COLO829 (cell line): ENCODE measurements around the gene PHPT1.
A peak's percentile ranks its signal among the peaks of the same experiment; 100 is the strongest.
"Not testable (repeated sequence)": the region's sequence is repeated elsewhere in the genome, so short reads cannot be mapped to it uniquely, and the experiment has no call there.

Experiments
- DNase-seq: peaks from one replicate; pipeline ENCODE4 v3.0.0; 2012; ENCODE audit warnings: low spot score

PHPT1 gene

DNA sequence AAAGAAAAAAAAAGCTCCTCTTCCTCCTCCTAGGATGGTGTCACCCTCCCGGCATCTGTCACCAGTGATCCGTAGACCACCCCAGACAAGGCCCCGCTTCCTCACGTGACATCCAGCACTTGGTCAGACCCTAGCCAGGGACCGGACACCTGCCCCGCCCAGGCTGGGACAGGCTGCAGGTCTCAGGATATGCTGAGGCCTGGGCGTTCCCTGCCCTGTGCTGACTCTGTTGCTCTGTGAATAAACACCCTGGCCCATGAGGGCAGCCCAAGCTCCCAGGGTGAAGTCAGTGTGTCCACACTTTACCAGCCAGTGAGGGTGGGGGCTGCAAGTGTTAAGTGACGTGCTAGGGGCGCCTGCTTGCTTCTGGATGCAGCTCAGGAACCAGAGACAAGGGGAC lies 11.3 kb downstream of the PHPT1 start:
- DNase-seq: no peak

DNA sequence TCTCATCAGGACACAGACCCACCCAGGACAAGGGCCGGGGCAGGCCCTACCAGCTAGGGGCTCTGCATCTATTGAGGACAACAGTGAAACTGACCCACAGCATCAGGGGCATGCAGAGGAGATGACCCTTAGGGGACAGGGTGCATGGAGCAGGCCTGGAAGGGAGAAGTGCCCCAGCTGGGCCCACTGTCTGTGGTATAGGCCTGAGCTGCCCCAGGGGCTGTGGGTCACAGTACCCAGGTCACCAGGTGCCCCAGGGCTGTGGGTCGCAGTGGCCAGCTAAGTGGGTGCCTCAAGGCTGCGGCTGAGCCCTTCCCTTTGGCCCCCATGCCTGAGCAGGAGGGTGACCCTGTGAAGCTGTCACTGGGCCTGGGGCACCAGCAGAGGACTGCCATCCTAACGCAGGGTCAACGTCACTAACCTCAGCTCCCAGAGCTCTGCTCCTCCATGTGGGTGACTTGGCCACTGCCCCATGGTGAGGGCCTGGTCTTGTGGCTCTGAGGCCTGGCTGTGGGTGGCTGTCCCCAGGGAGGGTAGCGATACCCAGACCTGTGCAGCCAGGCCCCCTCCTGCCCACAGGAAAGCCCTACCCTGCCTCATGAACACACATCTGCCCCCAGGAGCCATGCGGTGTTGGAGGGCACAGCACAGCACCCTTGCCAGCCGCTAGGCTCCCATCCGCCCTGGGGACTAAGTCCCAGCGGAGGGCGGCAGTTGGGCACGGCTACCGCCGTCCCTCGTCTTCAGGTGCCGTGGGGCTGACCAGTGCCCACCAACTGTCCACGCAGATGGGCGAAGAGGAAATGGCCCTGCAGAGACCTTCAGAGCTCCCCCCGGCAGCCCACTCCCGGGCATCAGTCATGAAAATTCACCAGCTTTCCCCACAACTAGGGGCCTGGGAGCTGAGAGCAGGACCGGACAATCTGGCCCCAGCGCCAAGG lies 12.0 kb downstream of the PHPT1 start:
- no peak for DNase-seq

DNA sequence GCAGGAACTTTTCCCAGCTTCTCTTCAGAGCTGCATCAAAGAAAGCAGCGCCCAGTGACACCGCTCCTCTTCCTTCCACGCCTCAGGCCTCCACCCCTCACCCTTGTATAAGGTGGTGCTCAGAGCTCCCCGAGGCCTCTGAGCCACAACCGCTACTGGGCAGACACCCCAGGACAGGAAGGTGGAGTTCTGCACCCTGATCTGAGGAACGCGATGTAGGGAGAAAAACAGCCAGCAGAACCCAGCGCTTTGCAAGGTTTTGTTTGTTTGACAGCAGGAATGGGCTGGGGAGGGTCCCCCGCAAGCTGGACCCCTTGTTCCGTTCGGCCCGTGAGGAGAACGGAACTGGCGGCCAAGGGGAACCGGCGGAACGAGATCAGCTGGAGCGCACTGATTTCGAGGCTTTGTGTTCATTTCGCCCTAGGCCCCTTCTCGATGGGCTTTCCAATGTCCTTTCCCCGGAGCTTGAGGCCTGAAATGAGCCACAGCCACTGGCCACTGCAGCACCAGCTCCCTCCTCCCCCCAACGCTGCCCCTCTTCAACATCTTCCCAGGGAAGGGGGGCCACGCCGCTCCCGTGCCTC lies 12.8 kb downstream of the PHPT1 start:
- DNase-seq: no peak

DNA sequence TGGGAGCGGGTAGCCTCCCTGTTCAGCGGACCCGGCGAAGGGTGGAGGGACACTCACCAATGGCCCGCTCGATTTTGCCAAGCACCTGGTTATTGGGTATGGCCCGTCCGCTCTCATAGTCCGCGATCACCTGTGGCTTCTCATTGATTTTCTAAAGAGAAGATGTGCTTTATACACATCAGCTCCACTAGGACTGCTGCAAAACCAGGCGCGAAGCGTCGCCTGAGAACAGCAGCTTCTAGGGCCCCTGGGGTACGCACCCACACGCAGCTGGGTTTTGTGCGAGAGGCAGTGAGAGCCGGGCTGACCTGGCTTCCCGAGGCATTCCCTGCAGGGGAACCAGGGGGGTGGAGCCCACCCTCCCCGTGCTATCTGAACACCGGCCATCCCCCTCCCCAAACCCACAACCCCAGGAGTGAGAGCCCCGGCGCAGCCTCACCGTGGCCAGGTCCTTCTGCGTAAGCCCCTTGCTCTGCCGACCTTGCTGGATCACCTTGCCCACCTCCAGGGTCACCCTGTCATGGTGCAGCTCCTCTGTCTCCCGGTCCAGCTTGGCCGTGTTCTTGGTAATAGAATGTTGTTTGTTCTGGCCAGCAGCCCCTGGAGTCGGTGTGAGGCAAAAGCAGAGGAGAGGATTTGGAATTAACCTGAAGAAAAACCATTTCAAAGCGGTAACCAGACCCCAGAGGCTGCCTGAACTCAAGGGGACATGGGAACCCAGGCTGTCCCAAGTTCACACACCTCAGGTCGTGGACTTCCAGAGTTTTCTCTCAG lies 13.8 kb downstream of the PHPT1 start:
- no peak for DNase-seq

DNA sequence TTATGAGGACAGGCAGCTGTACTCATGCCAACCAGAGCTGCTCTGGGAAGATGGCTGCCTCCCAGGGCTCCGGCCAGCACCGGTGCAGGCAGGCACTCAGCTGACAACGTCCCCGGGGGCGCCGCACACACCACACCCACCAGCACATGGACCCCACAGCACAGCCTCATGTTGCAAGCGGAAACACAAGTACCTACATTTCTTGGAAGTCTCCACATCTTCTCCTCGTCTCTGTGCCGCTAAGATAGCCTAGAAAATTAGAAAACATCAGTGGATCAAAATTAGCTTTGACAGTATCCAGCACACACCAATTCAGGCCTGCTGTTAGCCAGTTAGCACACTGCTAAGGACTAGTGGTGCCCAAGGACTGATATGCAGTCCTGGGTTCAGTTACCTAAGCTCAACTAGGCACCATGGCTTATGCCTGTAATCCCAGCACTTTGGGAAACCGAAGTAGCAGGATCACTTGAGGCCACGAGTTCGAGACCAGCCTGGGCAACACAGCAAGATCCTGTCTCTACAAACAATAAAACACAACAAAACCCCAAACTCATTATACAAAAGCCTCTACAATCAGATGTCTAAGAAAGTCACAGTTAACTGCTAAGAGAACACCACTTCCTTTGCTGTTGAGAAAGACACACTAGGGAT lies 14.5 kb downstream of the PHPT1 start:
- no peak for DNase-seq

DNA sequence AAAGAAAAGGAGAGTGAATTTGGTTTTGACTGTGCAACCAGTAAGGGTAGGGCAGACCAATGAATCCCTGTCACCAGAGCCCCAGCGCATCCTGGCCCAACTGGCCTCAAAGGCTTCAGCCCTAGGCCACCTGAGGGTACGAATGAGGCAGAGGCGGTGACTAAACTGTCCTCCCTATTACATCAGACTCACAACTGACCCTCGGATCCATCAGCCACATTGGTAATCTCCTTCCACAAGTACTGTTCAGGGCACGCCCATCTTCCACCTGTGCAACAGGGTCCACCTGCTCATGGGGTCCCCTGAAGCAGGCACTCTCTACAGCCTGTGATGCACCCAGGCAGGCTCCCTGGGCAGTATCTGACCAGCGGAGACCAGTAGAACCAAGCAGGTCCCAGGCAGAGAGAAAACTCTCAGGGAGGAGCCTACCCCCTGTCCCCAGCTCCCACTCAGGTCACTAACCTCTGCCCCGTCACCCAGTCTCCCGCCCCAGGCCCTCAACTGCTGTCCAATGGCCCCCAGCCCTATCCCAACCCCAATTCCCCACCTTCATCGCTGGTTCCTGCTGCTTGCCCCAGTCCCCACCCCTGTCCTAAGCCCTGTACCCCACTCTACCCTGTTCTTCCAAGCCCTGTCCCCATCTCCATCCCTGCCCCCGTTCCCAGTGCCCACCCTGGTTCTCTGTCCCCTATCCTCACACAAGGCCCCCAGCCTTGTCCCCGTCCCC lies 16.0 kb downstream of the PHPT1 start:
- no peak for DNase-seq

DNA sequence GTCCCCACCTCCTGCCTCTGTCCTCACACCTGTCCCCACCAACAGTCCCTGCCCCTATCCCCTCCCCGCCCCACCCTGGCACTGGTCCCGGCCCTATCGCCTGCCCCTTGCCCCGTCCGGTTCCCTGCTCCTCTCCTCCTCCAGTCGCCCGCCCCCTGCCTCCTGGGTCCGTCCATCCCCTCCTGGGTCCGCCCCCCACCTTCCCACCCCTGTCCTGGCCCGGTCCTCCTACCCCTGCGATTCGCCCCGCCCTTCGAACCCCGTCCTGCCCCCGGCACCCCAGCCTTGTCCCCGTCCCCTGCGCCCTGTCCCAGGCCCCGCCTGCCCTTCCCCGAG lies 16.5 kb downstream of the PHPT1 start:
- no peak for DNase-seq

DNA sequence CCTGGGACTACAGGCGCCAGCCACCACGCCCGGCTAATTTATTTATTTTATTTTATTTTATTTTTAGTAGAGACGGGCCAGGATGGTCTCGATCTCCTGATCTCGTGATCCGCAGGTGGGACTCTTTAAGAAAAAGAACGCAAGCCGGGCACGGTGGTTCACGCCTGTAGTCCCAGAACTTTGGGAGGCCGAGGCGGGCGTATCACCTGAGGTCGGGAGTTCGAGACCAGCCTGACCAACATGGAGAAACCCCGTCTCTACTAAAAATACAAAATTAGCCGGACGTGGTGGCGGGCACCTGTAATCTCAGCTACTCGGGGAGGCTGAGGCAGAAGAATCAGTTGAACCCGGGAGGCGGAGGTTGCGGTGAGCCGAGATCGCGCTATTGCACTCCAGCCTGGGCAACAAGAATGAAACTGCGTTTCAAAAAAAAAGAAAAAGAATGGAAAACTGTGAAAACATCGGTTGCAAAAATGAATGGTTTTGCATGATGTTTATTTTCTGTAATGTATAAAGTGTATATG lies 17.8 kb downstream of the PHPT1 start:
- not testable (repeated sequence) for DNase-seq

DNA sequence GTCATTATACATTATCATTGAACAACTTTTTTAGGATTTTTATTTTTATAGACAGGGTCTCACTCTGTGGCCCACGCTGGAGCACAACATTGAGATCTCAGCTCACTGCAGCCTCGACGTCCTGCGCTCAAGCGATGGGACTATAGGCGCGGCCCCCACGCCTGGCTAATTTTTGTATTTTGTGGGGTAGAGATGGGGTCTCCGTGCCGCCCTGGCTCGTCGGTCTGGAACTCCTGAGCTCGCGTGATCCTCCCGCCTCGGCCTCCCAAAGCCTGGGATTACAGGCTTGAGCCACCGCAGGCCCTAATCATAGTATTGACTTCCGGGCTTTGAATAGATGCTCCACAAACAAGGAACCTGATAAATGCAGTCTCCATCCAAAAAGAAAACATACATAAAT lies 18.3 kb downstream of the PHPT1 start:
- DNase-seq: no peak

DNA sequence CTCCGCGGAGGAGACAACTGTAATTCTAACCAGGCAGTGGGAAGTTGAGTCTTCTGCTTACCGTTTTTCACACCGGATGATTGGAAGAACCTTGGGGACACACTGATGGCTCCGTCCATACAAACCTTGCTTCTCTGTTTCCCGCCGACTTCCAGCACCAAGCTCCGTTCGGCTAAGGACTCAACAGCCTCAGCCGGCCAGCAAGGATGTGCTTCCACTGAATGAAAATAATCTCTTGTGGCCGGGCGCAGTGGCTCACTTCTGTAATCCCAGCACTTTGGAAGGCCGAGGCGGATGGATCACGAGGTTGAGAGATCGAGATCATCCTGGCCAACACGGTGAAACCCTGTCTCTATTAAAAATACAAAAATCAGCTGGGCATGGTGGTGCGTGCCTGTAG lies 18.7 kb downstream of the PHPT1 start:
- DNase-seq: no peak

DNA sequence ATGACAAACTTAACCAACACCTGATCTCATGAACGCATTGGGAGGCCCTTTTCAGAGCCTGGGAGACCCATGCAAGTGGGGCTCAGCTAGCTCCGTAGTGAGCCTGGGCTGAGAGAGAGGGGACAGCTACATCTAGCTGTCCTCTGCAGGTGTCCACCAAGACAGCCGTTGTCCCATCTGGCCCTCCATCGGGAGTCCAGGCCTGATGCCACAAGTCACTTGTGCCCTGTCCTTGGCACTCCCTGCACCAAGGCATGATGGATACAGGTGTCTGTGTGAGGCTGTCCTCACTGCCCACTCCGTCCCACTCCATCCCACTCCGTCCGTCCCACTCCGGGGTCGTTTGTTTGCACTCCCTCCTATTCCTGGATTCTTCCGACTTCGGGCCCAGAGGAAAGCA lies 19.4 kb downstream of the PHPT1 start:
- DNase-seq: no peak

DNA sequence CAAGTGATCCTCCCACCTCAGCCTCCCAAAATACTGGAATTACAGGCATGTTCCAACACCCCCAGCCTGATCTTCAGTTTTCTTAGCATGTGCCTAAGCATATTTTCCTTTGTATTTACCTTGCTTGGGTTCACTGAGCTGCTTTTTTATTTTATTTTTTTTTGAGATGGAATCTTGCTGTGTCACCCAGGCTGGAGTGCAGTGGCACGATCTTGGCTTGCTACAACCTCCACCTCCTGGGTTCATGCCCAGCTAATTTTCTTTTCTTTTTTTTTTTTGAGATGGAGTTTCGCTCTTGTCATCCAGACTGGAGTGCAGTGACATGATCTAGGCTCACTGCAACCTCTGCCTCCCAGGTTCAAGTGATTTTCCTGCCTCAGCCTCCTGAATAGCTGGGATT lies 20.4 kb downstream of the PHPT1 start:
- DNase-seq: not testable (repeated sequence)

DNA sequence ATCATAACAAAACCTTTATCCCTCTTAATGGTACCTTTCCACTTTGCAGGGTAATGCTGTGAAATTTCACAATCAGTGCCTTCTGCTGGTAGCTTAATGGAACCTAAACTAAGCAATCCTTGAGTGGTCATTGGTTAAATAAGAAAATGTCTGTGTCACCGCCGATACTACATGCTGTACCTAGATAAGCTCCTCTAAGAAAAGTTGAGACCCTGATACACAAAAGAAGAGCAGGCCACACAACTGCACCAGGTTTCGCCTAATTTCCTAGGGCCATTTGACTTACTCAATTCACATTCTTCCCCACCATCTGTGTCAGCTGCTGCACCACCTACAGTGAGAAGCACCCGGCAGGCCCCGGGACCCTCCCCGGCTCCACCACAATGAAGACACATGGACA lies 25.9 kb downstream of the PHPT1 start:
- no peak for DNase-seq

DNA sequence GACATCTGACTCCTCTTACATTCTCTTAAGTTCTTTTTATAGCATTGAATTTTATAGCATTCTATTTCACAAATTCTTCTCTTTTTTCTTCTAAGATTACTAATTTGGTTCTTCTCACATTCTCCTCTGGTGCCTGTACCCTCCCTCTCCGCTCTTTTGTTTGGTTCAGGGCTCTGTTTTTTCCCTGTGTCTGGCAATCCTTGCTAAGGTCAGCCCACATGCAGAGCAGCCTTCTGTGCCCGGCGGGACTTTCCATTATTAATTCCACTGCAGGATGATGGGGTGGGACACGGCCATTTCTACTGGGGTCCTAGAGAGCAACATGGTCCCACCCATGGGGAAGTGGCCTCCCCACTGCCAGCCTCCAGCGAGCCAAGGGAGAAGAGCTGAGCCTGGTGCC lies 27.3 kb downstream of the PHPT1 start:
- DNase-seq: no peak

DNA sequence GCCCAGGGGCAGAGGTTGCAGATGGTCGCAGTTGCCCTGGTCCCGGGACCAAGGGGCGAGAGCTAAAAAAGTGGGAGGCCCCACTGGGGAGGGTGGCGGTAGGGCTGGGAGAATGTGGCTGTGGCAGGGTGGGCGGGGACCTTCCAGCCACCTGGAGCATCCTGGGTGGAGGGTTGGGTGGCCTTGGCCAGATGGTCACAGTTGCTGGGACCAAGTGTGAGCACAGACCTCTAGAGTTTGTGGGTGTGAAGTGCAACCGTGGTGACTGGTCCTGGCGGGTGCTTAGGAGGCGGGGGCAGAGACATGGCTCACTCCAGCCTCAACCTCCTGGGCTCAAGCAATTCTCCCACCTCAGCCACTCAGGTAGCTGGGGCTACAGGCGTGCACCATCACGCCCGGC lies 31.4 kb downstream of the PHPT1 start:
- DNase-seq: no peak

DNA sequence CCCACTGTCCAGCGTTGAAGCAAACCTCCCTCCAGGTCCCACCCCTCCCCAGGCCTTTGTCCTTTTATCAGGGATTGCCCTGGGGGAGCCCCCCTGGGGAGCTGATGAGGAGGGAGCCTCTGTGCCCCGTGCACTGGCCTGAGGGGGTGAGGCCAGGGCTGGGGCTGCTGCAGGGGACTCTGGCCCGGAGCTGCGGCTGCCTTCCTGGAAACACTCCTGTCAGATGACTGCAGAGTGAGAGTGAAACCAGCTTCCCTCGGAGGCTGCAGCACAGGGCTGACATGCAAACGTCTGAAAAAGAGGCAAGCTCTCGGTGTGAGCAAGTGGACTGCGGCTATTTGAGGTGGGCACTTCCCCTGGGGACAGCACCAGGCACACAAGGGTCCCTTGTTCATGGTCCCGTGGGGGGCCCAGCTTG lies 32.5 kb downstream of the PHPT1 start:
- peak; percentile 44 for DNase-seq

DNA sequence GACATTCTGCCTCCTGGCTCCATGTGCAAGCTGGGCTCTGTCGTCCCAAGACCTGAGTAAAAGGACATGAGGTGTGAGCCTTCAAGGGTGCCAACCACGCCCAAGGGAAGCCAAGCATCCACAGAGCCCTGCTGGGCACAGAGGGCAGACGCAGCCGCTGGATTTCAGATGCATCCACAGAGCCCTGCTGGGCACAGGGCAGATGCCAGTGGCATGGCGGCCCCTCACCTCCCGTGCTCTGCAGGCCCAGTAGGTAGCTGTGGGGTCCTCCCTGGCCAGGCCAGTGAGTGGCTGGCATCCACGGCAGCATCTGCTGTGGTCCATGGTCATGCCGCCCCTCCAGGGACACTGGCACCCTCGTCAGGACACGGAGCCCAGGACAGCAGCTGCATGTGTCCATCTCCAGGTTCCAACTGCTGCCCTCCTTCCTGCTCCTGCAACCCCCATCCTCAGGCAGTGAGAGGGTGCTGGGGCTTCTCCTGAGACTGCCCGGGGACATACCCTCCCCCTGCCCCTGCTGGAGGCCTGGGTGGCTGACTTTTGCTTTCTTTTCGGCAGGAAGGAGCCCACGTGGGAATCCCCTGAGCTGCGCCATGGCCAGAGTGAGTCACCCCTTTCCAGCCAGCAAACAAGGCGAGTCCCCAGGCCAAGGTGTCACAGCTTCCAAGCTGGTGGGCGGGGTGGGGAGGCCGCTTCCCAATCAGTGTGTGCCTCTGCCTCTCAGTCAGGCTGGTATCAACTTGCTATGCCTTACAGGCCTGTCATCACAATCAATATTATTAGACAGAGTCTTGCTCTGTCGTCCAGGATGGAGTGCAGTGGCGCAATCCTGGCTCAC lies 33.1 kb downstream of the PHPT1 start:
- peak; percentile 85 for DNase-seq

DNA sequence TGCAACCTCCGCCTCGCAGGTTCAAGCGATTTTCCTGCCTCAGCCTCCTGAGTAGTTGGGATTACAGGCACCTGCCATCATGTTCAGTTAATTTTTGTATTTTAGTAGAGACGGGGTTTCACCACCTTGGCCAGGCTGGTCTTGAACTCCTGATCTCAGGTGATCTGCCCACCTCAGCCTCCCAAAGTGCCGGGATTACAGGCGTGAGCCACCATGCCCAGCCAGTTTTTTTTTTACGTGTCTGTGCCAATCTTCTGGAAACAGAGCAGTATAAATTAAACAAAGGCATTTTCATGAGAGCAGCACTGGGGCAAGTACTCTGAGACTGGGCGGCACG lies 33.7 kb downstream of the PHPT1 start:
- DNase-seq: not testable (repeated sequence)

DNA sequence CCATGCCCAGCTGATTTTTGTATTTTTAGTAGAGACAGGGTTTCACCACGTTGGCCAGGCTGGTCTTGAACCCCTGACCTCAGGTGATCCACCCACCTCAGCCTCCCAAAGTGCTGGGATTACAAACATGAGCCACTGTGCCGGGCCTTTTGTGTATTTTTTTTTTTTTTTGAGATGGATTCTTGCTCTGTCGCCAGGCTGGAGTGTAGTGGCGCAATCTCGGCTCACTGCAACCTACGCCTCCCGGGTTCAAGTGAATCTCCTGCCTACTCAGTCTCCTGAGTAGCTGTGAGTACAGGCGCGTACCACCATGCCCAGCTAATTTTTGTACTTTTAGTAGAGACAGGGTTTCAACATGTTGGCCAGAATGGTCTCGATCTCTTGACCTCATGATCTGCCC lies 34.5 kb downstream of the PHPT1 start:
- not testable (repeated sequence) for DNase-seq

DNA sequence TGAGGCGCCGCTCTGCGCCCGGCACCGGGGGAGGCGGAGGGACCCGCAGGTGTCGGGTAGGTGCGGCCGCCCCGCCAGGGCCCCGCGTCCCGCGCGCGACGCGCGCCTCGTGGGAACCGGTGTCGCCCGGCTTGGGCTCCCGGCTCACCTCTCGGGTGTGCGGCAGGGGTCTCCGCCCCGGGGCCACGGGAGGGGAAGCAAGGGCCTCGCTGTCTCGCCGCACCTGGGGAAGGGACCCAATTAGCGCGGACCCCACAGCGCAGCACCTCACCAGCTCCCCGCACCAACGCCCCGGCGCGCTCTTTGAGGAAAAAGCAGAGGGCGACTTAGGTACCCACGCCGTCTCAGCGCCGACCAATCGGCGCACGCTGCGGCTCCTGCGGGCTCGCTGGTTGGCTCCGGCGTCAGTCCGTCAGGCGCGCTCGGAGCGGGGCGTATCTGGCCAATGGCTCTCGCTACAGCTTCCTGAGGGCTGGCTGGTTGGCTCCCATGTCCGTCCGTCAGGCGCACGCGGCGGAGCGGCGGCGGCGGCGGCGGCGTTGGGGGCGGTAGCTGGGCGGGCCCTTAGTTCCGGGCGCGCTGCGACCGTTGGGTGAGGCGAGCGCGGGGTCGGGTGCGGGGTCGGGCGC lies 36.9 kb downstream of the PHPT1 start, which contains the start of gene TRAF2:
TRAF2 (plus strand) TSS at position 567 of the 629 bp plus-strand sequence. CDS start 12,225 bp downstream, outside the sequence.
- peak; percentile 100 for DNase-seq
